DOHH2 (cell line): Measurements from ENCODE around the gene ROR1.

Source experiments
- H3F3A ChIP-seq: fragments of 200-600 bp; sonication (generic), shearing (Covaris generic); 2 replicates; pipeline ENCODE4 v1.6.0; 2016; ENCODE audit warnings: antibody characterized with exemption, mild to moderate bottlenecking; ENCODE audit not compliant: control insufficient read depth, insufficient read depth
- H3K27ac ChIP-seq: fragments of 200-600 bp; sonication (generic); 2 replicates; pipeline ENCODE4 v1.5.1; 2014; ENCODE audit warnings: low read depth, mild to moderate bottlenecking, low read length, moderate library complexity
- H3K27me3 ChIP-seq: fragments of 200-600 bp; sonication (generic); 2 replicates; pipeline ENCODE4 v1.6.1; 2014; ENCODE audit warnings: mild to moderate bottlenecking, low read length, mixed read lengths; ENCODE audit not compliant: control insufficient read depth
- H3K36me3 ChIP-seq: fragments of 200-600 bp; sonication (generic); 2 replicates; pipeline ENCODE4 v1.6.1; 2014; ENCODE audit warnings: mild to moderate bottlenecking, low read length, moderate library complexity, mixed read lengths; ENCODE audit not compliant: control insufficient read depth
- H3K4me1 ChIP-seq: fragments of 200-600 bp; sonication (generic); 2 replicates; pipeline ENCODE4 v1.6.1; 2014; ENCODE audit warnings: mild to moderate bottlenecking, low read length, mixed read lengths; ENCODE audit not compliant: control insufficient read depth
- H3K4me2 ChIP-seq: fragments of 200-600 bp; sonication (generic); 2 replicates; pipeline ENCODE4 v1.6.0; 2014; ENCODE audit warnings: mild to moderate bottlenecking, low read length, moderate library complexity
- H3K4me3 ChIP-seq: fragments of 200-600 bp; sonication (generic); 2 replicates; pipeline ENCODE4 v1.5.1; 2014; ENCODE audit warnings: mild to moderate bottlenecking, low read length, mixed read lengths
- H3K79me2 ChIP-seq: fragments of 200-600 bp; sonication (generic); 2 replicates; pipeline ENCODE4 v1.6.1; 2014; ENCODE audit warnings: mild to moderate bottlenecking, low read length, mixed read lengths; ENCODE audit not compliant: control insufficient read depth
- H3K9me2 ChIP-seq: fragments of 200-600 bp; sonication (generic); replicated peaks from 2 replicates; pipeline ENCODE4 v1.6.1; 2014; ENCODE audit warnings: mild to moderate bottlenecking, low read length, mixed read lengths; ENCODE audit not compliant: control insufficient read depth
- H3K9me3 ChIP-seq: fragments of 200-600 bp; sonication (generic); 2 replicates; pipeline ENCODE4 v1.6.1; 2014; ENCODE audit warnings: antibody characterized with exemption, low read length, mixed read lengths; ENCODE audit not compliant: control insufficient read depth, insufficient read depth
- H4K20me1 ChIP-seq: fragments of 200-600 bp; sonication (generic); 2 replicates; pipeline ENCODE4 v1.6.0; 2014; ENCODE audit warnings: low read depth, mild to moderate bottlenecking, antibody characterized with exemption, low read length, moderate library complexity; ENCODE audit not compliant: control insufficient read depth, insufficient read depth
- CTCF ChIP-seq: fragments of 200-600 bp; sonication (generic); IDR thresholded peaks from one replicate; pipeline ENCODE4 v1.5.1; 2014; ENCODE audit warnings: antibody characterized with exemption, mild to moderate bottlenecking, low read depth, low read length; ENCODE audit not compliant: poor library complexity, severe bottlenecking
- EZH2phosphoT487 ChIP-seq: fragments of 200-600 bp; sonication (generic); IDR thresholded peaks from 2 replicates; pipeline ENCODE4 v1.6.1; 2017; ENCODE audit warnings: borderline replicate concordance, mild to moderate bottlenecking, antibody characterized with exemption, low read length, moderate library complexity, mixed read lengths

Gene ROR1

GRCh38 chr1:63732666-63733065 lies 41.2 kb upstream of the ROR1 start:
- Histone ChIP-seq H3K27ac (no peak overlapping the region), H3K4me1 (no peaks in the 10 kb centered on the region), H3K9me2 (no peaks in the 10 kb centered on the region), H3K79me2 (no peaks in the 10 kb centered on the region), H3K36me3 (no peaks in the 10 kb centered on the region), H3K4me2 (no peak overlapping the region), H3K4me3 (no peak overlapping the region), H4K20me1 (no peaks in the 10 kb centered on the region), H3K27me3 (no peaks in the 10 kb centered on the region; the same call in 1 of the 2 replicates), H3F3A (no peaks in the 10 kb centered on the region), H3K9me3 (no peaks in the 10 kb centered on the region; the same call in 1 of the 2 replicates)
- TF ChIP-seq EZH2phosphoT487 (no peak), CTCF (no peak)

- H3K9me3 ChIP-seq, result no peaks in the 10 kb centered on the region; the same call in 1 of the 2 replicates
- no peaks in the 10 kb centered on the region for H3K36me3 ChIP-seq
- no peaks in the 10 kb centered on the region for H3K4me1 ChIP-seq
- no peak overlapping the region for H3K4me3 ChIP-seq
- TF ChIP-seq EZH2phosphoT487 (no peak), CTCF (no peak)
- no peaks in the 10 kb centered on the region; the same call in 1 of the 2 replicates for H3K27me3 ChIP-seq
- no peak overlapping the region for H3K27ac ChIP-seq
- no peaks in the 10 kb centered on the region for H3F3A ChIP-seq
- no peak overlapping the region for H3K4me2 ChIP-seq
- H4K20me1 ChIP-seq, result no peaks in the 10 kb centered on the region
- H3K9me2 ChIP-seq, result no peaks in the 10 kb centered on the region
- H3K79me2 ChIP-seq, result no peaks in the 10 kb centered on the region
Observed at GRCh38 chr1:63738772-63739171, 35.0 kb upstream of the ROR1 start.

- no peaks in the 10 kb centered on the region for H3F3A ChIP-seq
- H3K79me2 ChIP-seq, result no peaks in the 10 kb centered on the region
- no peaks in the 10 kb centered on the region for H3K9me2 ChIP-seq
- no peak overlapping the region for H3K27ac ChIP-seq
- TF ChIP-seq CTCF (peak; percentile 18), EZH2phosphoT487 (no peak)
- H3K27me3 ChIP-seq, result no peaks in the 10 kb centered on the region
- no peak overlapping the region for H3K4me2 ChIP-seq
- H3K9me3 ChIP-seq, result no peaks in the 10 kb centered on the region; the same call in 1 of the 2 replicates
- H3K4me3 ChIP-seq, result no peak overlapping the region
- no peaks in the 10 kb centered on the region for H3K36me3 ChIP-seq
- H4K20me1 ChIP-seq, result no peaks in the 10 kb centered on the region
- H3K4me1 ChIP-seq, result no peaks in the 10 kb centered on the region
Observed at GRCh38 chr1:63739452-63739851, 34.4 kb upstream of the ROR1 start.

- TF ChIP-seq CTCF (no peak), EZH2phosphoT487 (no peak)
- H3K4me1 ChIP-seq, result no peaks in the 10 kb centered on the region
- H3K4me3 ChIP-seq, result no peak overlapping the region
- H3F3A ChIP-seq, result no peaks in the 10 kb centered on the region
- H3K4me2 ChIP-seq, result no peak overlapping the region
- H3K27me3 ChIP-seq, result no peaks in the 10 kb centered on the region
- H3K9me2 ChIP-seq, result no peaks in the 10 kb centered on the region
- no peak overlapping the region for H3K27ac ChIP-seq
- H3K9me3 ChIP-seq, result no peaks in the 10 kb centered on the region; the same call in 1 of the 2 replicates
- H3K79me2 ChIP-seq, result no peaks in the 10 kb centered on the region
- H3K36me3 ChIP-seq, result no peaks in the 10 kb centered on the region
- H4K20me1 ChIP-seq, result no peaks in the 10 kb centered on the region
Observed at GRCh38 chr1:63740432-63740831, 33.4 kb upstream of the ROR1 start.
